BE2C (cell line): ENCODE data around the gene GALNT16.
A peak's percentile ranks its signal among the peaks of the same experiment; 100 is the strongest.

ENCODE experiments used
- DNase-seq: peaks from one replicate; pipeline ENCODE4 v3.0.0-alpha.2; 2020
- H3K27me3 ChIP-seq: fragments of 250-450 bp; sonication (Bioruptor Pico); 2 replicates; pipeline ENCODE4 v1.5.1; 2020; ENCODE audit warnings: mild to moderate bottlenecking
- H3K36me3 ChIP-seq: fragments of 250-450 bp; sonication (Bioruptor Pico); 2 replicates; pipeline ENCODE4 v1.5.1; 2020; ENCODE audit warnings: mild to moderate bottlenecking
- H3K4me1 ChIP-seq: fragments of 250-450 bp; sonication (Bioruptor Pico); 2 replicates; pipeline ENCODE4 v1.5.1; 2020
- H3K4me3 ChIP-seq: 2 replicates; pipeline ENCODE4 v1.5.1; 2011; ENCODE audit warnings: low read depth, low read length
- H3K9me3 ChIP-seq: fragments of 250-450 bp; sonication (Bioruptor Pico); 2 replicates; pipeline ENCODE4 v1.5.1; 2020
- CTCF ChIP-seq: IDR thresholded peaks from 2 replicates; pipeline ENCODE4 v1.5.1; 2012; ENCODE audit warnings: mild to moderate bottlenecking, low read depth, low read length

The GALNT16 gene

DNA sequence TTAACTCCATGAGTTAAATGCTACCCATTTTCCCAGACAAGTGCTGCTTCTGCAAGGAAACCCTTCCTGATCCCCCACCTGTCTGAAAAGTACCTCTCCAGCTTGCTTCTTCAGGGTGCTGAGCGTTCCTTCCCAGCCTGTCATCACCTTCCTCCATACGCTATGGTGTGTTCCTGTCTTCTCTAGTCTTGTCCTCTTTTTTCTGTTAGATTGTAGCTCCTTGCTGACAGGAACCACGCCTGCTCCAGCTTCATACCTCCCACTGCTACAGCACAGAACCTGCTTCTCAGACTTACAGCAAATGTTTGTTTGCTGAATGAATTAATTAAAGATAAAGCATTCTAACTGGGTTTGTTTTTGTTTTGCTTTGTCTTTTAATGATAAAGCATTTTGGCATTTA lies 99.0 kb downstream of the GALNT16 start:
- Histone ChIP-seq H3K4me1 (peaks cover 5% of the 10 kb centered on the region; the same call in 1 of the 2 replicates), H3K4me3 (no peak overlapping the region), H3K36me3 (no peaks in the 10 kb centered on the region; the same call in 1 of the 2 replicates), H3K9me3 (no peaks in the 10 kb centered on the region), H3K27me3 (no peaks in the 10 kb centered on the region)
- no peak for TF ChIP-seq CTCF
- no peak for DNase-seq

DNA sequence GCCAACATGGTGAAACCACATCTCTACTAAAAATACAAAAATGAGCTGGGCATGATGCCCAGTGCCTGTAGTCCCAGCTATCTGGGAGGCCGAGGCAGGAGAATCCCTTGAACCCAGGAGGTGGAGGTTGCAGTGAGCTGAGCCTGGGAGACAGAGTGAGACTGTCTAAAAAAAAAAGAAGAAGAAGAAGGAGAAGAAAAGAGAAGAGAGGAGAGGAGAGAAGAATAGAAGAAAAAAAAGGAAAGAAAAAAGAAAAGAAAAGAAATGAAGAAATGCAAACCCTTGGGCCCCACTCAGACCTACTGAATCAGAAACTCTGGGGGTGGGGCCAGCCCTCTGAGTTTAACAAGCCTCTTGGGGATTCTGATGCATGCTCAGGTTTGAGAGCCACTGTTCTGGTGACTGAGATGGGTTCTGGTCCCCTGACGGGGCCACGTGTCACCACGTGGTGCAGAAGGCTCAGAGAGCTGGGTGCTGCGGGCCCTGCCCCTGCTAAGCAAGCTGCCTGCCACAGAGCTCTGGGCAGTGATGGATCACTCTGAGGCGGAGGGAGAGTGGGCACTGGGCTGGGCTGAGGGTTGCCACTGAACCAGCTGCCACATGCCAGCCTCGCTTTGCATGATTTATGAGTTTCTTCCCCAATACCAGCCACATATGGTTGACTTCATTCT lies 100.6 kb downstream of the GALNT16 start:
- no peaks in the 10 kb centered on the region for H3K9me3 ChIP-seq
- no peaks in the 10 kb centered on the region; the same call in 1 of the 2 replicates for H3K36me3 ChIP-seq
- DNase-seq: peak; percentile 25
- TF ChIP-seq CTCF: no peak
- no peaks in the 10 kb centered on the region for H3K27me3 ChIP-seq
- no peak overlapping the region for H3K4me3 ChIP-seq
- peaks cover 5% of the 10 kb centered on the region; the same call in 1 of the 2 replicates for H3K4me1 ChIP-seq

DNA sequence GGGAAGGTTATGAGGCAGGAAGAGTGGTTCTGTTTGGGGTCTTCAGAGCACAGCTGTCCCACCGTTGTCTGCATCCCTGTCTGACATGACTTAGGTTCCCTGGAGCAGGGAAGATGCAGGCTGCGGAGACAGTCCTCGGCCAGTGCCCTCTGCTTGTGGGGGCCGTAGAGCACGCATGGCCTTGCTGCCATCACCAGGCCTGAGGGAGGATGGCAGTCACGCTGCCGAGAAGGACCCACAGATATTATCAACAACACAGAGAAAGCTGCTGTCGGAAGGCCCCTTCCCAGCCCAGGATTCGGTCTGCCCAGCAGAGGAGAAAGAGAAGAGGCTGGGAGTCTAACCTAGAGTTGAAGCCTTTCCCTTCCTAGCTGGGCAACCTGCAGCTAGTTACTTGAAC lies 103.1 kb downstream of the GALNT16 start:
- Histone ChIP-seq H3K27me3 (no peaks in the 10 kb centered on the region), H3K36me3 (no peaks in the 10 kb centered on the region; the same call in 1 of the 2 replicates), H3K4me1 (peaks cover 5% of the 10 kb centered on the region; the same call in 1 of the 2 replicates), H3K4me3 (no peak overlapping the region), H3K9me3 (no peaks in the 10 kb centered on the region)
- peak; percentile 57 for TF ChIP-seq CTCF
- DNase-seq: peak; percentile 67

DNA sequence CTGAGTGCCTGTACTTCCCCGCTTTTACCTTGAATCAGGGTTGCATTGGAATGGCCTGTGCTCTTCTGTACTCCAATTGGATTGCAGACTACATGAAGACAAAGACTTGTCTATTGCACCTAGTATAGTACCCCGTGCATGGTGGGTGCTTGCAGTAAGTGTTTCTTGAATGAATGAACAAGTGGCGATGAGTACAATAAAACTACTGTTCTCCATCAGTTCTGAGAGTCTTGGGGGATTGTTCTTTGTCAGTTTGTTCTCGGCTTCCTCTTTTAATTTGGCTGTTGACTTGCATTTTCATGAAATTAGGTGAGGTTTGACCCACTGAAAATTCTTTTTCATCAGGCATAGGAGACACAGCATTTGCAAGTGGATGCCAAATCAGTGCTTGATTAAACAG lies 104.0 kb downstream of the GALNT16 start:
- H3K4me1 ChIP-seq: peaks cover 5% of the 10 kb centered on the region; the same call in 1 of the 2 replicates

GRCh38 chr14:69364378-69364777 lies 104.4 kb downstream of the GALNT16 start:
- H3K4me3 ChIP-seq: no peak overlapping the region
- TF ChIP-seq CTCF: no peak
- H3K36me3 ChIP-seq: no peaks in the 10 kb centered on the region; the same call in 1 of the 2 replicates
- H3K27me3 ChIP-seq: no peaks in the 10 kb centered on the region
- H3K9me3 ChIP-seq: no peaks in the 10 kb centered on the region
- peaks cover 5% of the 10 kb centered on the region; the same call in 1 of the 2 replicates for H3K4me1 ChIP-seq
- DNase-seq: no peak

More for the DNA sequence above, 104.0 kb downstream of the GALNT16 start:
- no peaks in the 10 kb centered on the region; the same call in 1 of the 2 replicates for H3K36me3 ChIP-seq
- TF ChIP-seq CTCF: no peak
- H3K27me3 ChIP-seq: no peaks in the 10 kb centered on the region
- H3K4me3 ChIP-seq: no peak overlapping the region
- DNase-seq: no peak
- no peaks in the 10 kb centered on the region for H3K9me3 ChIP-seq

DNA sequence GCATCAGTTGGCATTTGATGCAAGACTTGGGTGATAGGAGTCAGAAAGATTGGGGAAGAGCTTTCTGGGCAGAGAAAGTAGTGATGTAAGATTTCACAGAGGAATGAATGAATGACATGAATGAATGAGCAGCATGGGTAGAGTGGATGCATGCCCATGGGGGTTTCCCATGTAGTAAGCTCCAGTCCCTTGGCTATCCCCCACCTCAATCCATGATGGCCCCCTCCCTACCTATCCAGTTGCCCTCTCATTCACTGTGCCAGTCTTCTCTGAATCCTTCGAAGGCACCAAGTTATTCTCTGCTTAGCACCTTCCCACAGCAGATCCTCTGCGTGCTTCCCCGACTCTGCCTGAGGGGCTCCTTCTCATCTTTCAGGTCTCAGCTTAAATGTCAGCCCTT lies 106.1 kb downstream of the GALNT16 start:
- H3K9me3 ChIP-seq: no peaks in the 10 kb centered on the region
- H3K4me3 ChIP-seq: no peak overlapping the region
- no peaks in the 10 kb centered on the region; the same call in 1 of the 2 replicates for H3K36me3 ChIP-seq
- no peaks in the 10 kb centered on the region for H3K27me3 ChIP-seq
- DNase-seq: no peak
- peaks cover under 1% of the 10 kb centered on the region; the same call in 1 of the 2 replicates for H3K4me1 ChIP-seq
- no peak for TF ChIP-seq CTCF
